Mesothelial cell of epicardium (in vitro differentiated cells): ENCODE data around the gene RANBP6. TPM values are rescaled to one million over a fixed set of nuclear protein-coding genes. Genes with fewer than 3 reads are reported as not detected.
"Not testable (repeated sequence)": the region's sequence is repeated elsewhere in the genome, so short reads cannot be mapped to it uniquely, and the experiment has no call there.

ENCODE experiments used
- DNase-seq, 2 experiments: peaks; one replicate each; pipeline ENCODE4 v3.0.0; 2021; ENCODE audit warnings: low spot score in 2 of 2; ENCODE audit not compliant: unreplicated experiment in 2 of 2
- H3K27ac Mint-ChIP-seq: 2 replicates; pipeline ENCODE4 v1.8.0; 2021; ENCODE audit warnings: mixed read lengths
- H3K27me3 Mint-ChIP-seq: 2 replicates; pipeline ENCODE4 v1.8.0; 2021; ENCODE audit warnings: low read depth, mixed read lengths
- H3K36me3 Mint-ChIP-seq: 2 replicates; pipeline ENCODE4 v1.8.0; 2021; ENCODE audit warnings: mixed read lengths
- H3K4me1 Mint-ChIP-seq: 2 replicates; pipeline ENCODE4 v1.8.0; 2021; ENCODE audit warnings: mixed read lengths
- H3K4me3 Mint-ChIP-seq: 2 replicates; pipeline ENCODE4 v1.8.0; 2021; ENCODE audit warnings: mild to moderate bottlenecking, moderate library complexity, mixed read lengths
- H3K9me3 Mint-ChIP-seq: 2 replicates; pipeline ENCODE4 v1.8.0; 2021; ENCODE audit warnings: mixed read lengths
- CTCF ChIP-seq: fragments of 200-600 bp; sonication (generic); IDR thresholded peaks from one replicate; pipeline ENCODE4 v1.5.0; 2021; ENCODE audit warnings: antibody characterized with exemption; ENCODE audit not compliant: unreplicated experiment
- total RNA-seq: library from RNA; stranded (reverse); gene quantifications from 3 replicates; pipeline ENCODE4 v1.2.1, GENCODE V29; 2021

Gene RANBP6
- total RNA-seq, result 20.5 to 22.0 TPM (median 20.5 TPM) in 3 replicates

DNA sequence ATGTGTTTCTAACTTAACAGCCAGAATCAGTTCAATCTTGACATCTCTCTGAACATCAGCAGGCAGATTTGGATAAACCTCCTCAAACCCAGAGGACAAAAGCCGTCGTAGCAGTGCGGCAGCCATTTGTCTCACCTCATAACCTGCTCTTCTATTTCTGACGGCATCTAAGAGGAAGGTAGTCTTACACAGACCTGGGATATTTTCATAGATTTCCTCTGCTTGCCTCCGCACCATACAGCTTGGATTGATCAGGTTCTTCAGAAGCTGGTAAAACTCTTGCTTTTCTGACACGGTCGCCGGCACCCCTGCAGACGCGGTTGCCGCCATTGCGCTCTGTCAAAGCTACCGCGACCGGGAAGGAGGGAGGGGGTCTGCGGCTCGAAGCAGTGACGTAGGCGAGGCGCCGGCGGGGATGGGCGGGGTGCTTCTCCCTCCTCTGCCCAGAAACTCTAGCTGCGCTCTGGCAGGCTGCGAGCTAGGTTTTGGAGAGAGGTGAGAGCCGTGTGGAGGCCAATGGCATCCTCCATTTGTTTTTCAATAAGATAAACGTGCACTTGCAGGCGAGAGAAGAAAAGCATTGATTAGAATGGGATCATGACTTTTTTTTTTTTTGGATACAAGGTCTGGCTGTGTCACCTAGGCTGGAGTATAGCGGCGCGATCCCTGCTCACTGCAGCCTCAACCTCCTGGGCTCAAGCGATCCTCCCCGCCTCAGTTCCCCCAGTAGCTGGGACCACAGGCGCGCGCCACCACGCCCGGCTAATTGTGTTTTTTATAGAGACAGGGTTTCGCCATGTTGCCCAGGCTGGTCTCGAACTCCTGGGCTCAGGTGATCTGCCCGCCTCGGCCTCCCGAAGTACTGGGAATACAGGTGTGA lies at the start of gene RANBP6:
Gene RANBP6, minus strand, starts transcription at position 347 of the 880 bp plus-strand sequence. Its CDS starts 17 bp downstream, at position 330.
- Mint-ChIP-seq H3K27ac (peak within 1 kb of the TSS; percentile 97), H3K4me3 (peak within 1 kb of the TSS; percentile 97), H3K9me3 (no peaks in the 10 kb centered on the region), H3K27me3 (no peaks in the 10 kb centered on the region), H3K36me3 (peaks cover 24% of the 10 kb centered on the region), H3K4me1 (peaks cover 39% of the 10 kb centered on the region)
- peak; percentile 82 to 92 for DNase-seq
- no peak for TF ChIP-seq CTCF

DNA sequence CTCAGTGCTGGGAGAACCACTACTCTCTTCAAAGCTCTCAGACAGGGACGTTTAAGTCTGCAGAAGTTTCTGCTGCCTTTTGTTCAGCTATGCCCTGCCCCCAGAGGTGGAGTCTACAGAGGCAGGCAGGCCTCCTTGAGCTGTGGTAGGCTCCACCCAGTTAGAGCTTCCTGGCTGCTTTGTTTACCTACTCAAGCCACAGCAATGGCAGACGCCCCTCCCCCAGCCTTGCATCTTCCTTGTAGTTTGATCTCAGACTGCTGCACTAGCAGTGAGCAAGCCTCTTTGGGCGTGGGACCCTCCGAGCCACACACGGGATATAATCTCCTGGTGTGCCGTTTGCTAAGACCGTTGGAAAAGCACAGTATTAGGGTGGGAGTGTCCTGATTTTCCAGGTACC lies 47.7 kb upstream of the RANBP6 start:
- H3K4me1 Mint-ChIP-seq, H3K36me3 Mint-ChIP-seq, H3K4me3 Mint-ChIP-seq, H3K9me3 Mint-ChIP-seq, H3K27ac Mint-ChIP-seq, DNase-seq: not testable (repeated sequence)
- peaks cover 46% of the 10 kb centered on the region for H3K27me3 Mint-ChIP-seq

- Mint-ChIP-seq H3K9me3 (peaks cover 5% of the 10 kb centered on the region), H3K27ac (no peak overlapping the region), H3K36me3 (no peaks in the 10 kb centered on the region), H3K4me1 (peaks cover 6% of the 10 kb centered on the region), H3K4me3 (no peak overlapping the region), H3K27me3 (peaks cover 9% of the 10 kb centered on the region)
- no peak for TF ChIP-seq CTCF
- no peak for DNase-seq
Observed at GRCh38 chr9:6055666-6056065, 40.2 kb upstream of the RANBP6 start.

DNA sequence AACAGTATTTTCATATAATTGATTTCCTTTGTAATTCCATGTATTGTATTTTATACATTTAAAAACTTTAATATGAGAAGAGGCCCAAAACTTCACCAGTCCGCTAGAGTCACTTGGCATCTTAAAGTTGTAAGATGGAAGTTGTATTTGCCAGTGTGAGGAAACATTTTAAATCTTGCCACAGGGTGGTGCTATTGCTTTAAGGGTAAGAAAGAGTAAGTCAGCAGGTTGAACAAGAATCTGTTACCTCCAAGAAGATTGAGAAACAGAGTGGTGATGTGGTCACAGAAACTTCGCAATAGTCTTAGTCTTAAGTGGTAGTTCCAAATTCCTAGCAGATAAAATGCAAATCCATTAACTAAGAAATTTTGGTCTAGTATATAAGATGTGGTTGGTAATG lies 39.8 kb upstream of the RANBP6 start:
- Mint-ChIP-seq H3K4me1 (peaks cover 6% of the 10 kb centered on the region), H3K4me3 (no peak overlapping the region), H3K27me3 (peaks cover 4% of the 10 kb centered on the region), H3K36me3 (no peaks in the 10 kb centered on the region), H3K27ac (no peak overlapping the region), H3K9me3 (peaks cover 5% of the 10 kb centered on the region)
- TF ChIP-seq CTCF, result peak; percentile 53
- no peak for DNase-seq

- peaks cover 5% of the 10 kb centered on the region for H3K9me3 Mint-ChIP-seq
- no peak overlapping the region for H3K4me3 Mint-ChIP-seq
- H3K36me3 Mint-ChIP-seq, result no peaks in the 10 kb centered on the region
- H3K4me1 Mint-ChIP-seq, result peaks cover 6% of the 10 kb centered on the region
- H3K27me3 Mint-ChIP-seq, result no peaks in the 10 kb centered on the region
- H3K27ac Mint-ChIP-seq, result peak overlapping the region; percentile 13
- peak in 1 of 2 experiments; percentile 68 for DNase-seq
- TF ChIP-seq CTCF, result peak; percentile 36
Observed at GRCh38 chr9:6054280-6055099, 39.1 kb upstream of the RANBP6 start.
